GM18870 (cell line): ENCODE measurements around the gene RPSA.
"Not testable (repeated sequence)": the region's sequence is repeated elsewhere in the genome, so short reads cannot be mapped to it uniquely, and the experiment has no call there.

Source experiments
- ATAC-seq: cut with Tn5 transposase; IDR thresholded peaks from one replicate; pipeline ENCODE4 v1.9.1; 2021; ENCODE audit warnings: moderate library complexity; ENCODE audit not compliant: unreplicated experiment

RPSA gene

GRCh38 chr3:39406368-39407258 is at the start of gene RPSA:
Gene RPSA (plus strand): TSS chr3:39406720. CDS start chr3:39407654, 934 bp downstream.
- ATAC-seq: peak; percentile 95

- ATAC-seq: no peak
These were observed 48.2 kb upstream of the RPSA start for GRCh38 chr3:39358333-39358732.

GRCh38 chr3:39361252-39361927 is 45.1 kb upstream of the RPSA start:
- peak; percentile 57 for ATAC-seq

GRCh38 chr3:39362192-39362591 is 44.3 kb upstream of the RPSA start:
- no peak for ATAC-seq

GRCh38 chr3:39362812-39363211 is 43.7 kb upstream of the RPSA start:
- ATAC-seq: no peak

- ATAC-seq: not testable (repeated sequence)
These were observed 36.1 kb upstream of the RPSA start for GRCh38 chr3:39370450-39370849.

- no peak for ATAC-seq
These were observed 33.7 kb upstream of the RPSA start for GRCh38 chr3:39372833-39373232.

- no peak for ATAC-seq
These were observed 29.4 kb upstream of the RPSA start for GRCh38 chr3:39376959-39377634.

GRCh38 chr3:39378088-39378487 is 28.4 kb upstream of the RPSA start:
- no peak for ATAC-seq

- no peak for ATAC-seq
These were observed 27.4 kb upstream of the RPSA start for GRCh38 chr3:39378957-39379777.

GRCh38 chr3:39379778-39380155 is 26.8 kb upstream of the RPSA start:
- ATAC-seq: no peak

- ATAC-seq: no peak
These were observed 25.1 kb upstream of the RPSA start for GRCh38 chr3:39381432-39381831.

- ATAC-seq: peak; percentile 61
These were observed 23.3 kb upstream of the RPSA start, which contains the start of gene SLC25A38 for GRCh38 chr3:39383045-39383880. Gene SLC25A38 (plus strand): TSS chr3:39383370. CDS start chr3:39383725, 355 bp downstream.

- ATAC-seq: peak; percentile 46
These were observed 22.4 kb upstream of the RPSA start for GRCh38 chr3:39383881-39384664.

GRCh38 chr3:39384665-39385000 is 21.9 kb upstream of the RPSA start:
- ATAC-seq: no peak

GRCh38 chr3:39385456-39386090 is 20.9 kb upstream of the RPSA start:
- no peak for ATAC-seq

GRCh38 chr3:39386318-39386717 is 20.2 kb upstream of the RPSA start:
- no peak for ATAC-seq

- ATAC-seq: no peak
These were observed 19.0 kb upstream of the RPSA start for GRCh38 chr3:39387411-39387975.
